OCI-LY7 (cell line): ENCODE measurements around the gene SEPTIN12. TPM values are rescaled to one million over a fixed set of nuclear protein-coding genes. Genes with fewer than 3 reads are reported as not detected.
A peak's percentile ranks its signal among the peaks of the same experiment; 100 is the strongest.

ENCODE experiments used
- BruUV-seq: library from RNA; stranded (reverse); fragments of 400-500 nt; replicated peaks from 2 replicates; lab custom pipeline; 2021; lab: Mats Ljungman, UMichigan
- CTCF ChIA-PET: fragments of 300-600 bp; sonication (Branson Sonifier 250); formaldehyde crosslinking; loops from one replicate; lab custom pipeline; 2022; ENCODE audit warnings: antibody characterized with exemption; ENCODE audit not compliant: unreplicated experiment; lab: Charles Lee
- POLR2A ChIA-PET: fragments of 300-600 bp; sonication (Branson Sonifier 250); formaldehyde crosslinking; loops from one replicate; lab custom pipeline; 2022; ENCODE audit warnings: antibody characterized with exemption; lab: Charles Lee
- DNase-seq: peaks from one replicate; pipeline ENCODE4 v3.0.0-alpha.2; 2015; ENCODE audit warnings: low spot score
- H2AFZ ChIP-seq: fragments of 200-600 bp; sonication (generic), shearing (Covaris generic); 2 replicates; pipeline ENCODE4 v1.6.1; 2014; ENCODE audit warnings: mild to moderate bottlenecking, antibody characterized with exemption, low read length, moderate library complexity
- H3K27ac ChIP-seq: fragments of 200-600 bp; sonication (generic); 2 replicates; pipeline ENCODE4 v1.5.1; 2014; ENCODE audit warnings: mixed run types, low read depth, mild to moderate bottlenecking, moderate library complexity, low read length, inconsistent platforms; ENCODE audit not compliant: poor library complexity, severe bottlenecking
- H3K36me3 ChIP-seq: fragments of 200-600 bp; sonication (generic); 2 replicates; pipeline ENCODE4 v1.6.1; 2014; ENCODE audit warnings: mild to moderate bottlenecking, antibody characterized with exemption, low read length, moderate library complexity, mixed read lengths; ENCODE audit not compliant: insufficient read depth
- H3K4me1 ChIP-seq: fragments of 200-600 bp; sonication (generic); 2 replicates; pipeline ENCODE4 v1.5.1; 2014; ENCODE audit warnings: mild to moderate bottlenecking, low read length; ENCODE audit not compliant: insufficient read depth, poor library complexity, severe bottlenecking
- H3K4me2 ChIP-seq: fragments of 200-600 bp; sonication (generic); 2 replicates; pipeline ENCODE4 v1.6.1; 2014; ENCODE audit warnings: mild to moderate bottlenecking, low read length
- H3K4me3 ChIP-seq: fragments of 200-600 bp; sonication (generic); 2 replicates; pipeline ENCODE4 v1.5.1; 2014; ENCODE audit warnings: mild to moderate bottlenecking, low read depth, low read length; ENCODE audit not compliant: poor library complexity, severe bottlenecking
- H3K79me2 ChIP-seq: fragments of 200-600 bp; sonication (generic); 2 replicates; pipeline ENCODE4 v1.6.1; 2016; ENCODE audit warnings: low read depth, mild to moderate bottlenecking, low read length, moderate library complexity, mixed read lengths; ENCODE audit not compliant: insufficient read depth
- H3K9me2 ChIP-seq: fragments of 200-600 bp; sonication (generic); 2 replicates; pipeline ENCODE4 v1.6.1; 2016; ENCODE audit warnings: mild to moderate bottlenecking, low read length, mixed read lengths; ENCODE audit not compliant: insufficient read depth
- H3K9me3 ChIP-seq: fragments of 200-600 bp; sonication (generic); 2 replicates; pipeline ENCODE4 v1.6.1; 2014; ENCODE audit warnings: mild to moderate bottlenecking, mixed run types, low read length, mixed read lengths
- H4K20me1 ChIP-seq: fragments of 200-600 bp; sonication (generic); 2 replicates; pipeline ENCODE4 v1.6.1; 2014; ENCODE audit warnings: mild to moderate bottlenecking, antibody characterized with exemption, low read length, moderate library complexity, mixed read lengths; ENCODE audit not compliant: insufficient read depth
- CTCF ChIP-seq: fragments of 200-600 bp; sonication (generic); conservative IDR thresholded peaks from 2 replicates; pipeline ENCODE4 v1.5.1; 2014; ENCODE audit warnings: mild to moderate bottlenecking, antibody characterized with exemption, low read length, moderate library complexity, mixed read lengths
- EZH2phosphoT487 ChIP-seq: fragments of 200-600 bp; sonication (generic); IDR thresholded peaks from 2 replicates; pipeline ENCODE4 v1.6.1; 2018; ENCODE audit warnings: low read depth, borderline replicate concordance, mild to moderate bottlenecking, mixed run types, antibody characterized with exemption, low read length, moderate library complexity, mixed read lengths
- intact Hi-C: fragments of 100-400 bp; cut with micrococcal nuclease; formaldehyde crosslinking; loops from one replicate; pipeline ENCODE4 v1.10.0; 2022; ENCODE audit not compliant: unreplicated experiment
- total RNA-seq, 2 experiments: library from RNA; depleted of rRNA in 1 of 2; stranded (reverse); fragments of >200 nt in 1 of 2; shearing (Covaris generic) in 1 of 2; gene quantifications; 2 replicates each; pipeline ENCODE4 v1.2.3, GENCODE V29; 2014 to 2022

Gene SEPTIN12
- total RNA-seq, 2 experiments from 2014 or later: not detected

DNA sequence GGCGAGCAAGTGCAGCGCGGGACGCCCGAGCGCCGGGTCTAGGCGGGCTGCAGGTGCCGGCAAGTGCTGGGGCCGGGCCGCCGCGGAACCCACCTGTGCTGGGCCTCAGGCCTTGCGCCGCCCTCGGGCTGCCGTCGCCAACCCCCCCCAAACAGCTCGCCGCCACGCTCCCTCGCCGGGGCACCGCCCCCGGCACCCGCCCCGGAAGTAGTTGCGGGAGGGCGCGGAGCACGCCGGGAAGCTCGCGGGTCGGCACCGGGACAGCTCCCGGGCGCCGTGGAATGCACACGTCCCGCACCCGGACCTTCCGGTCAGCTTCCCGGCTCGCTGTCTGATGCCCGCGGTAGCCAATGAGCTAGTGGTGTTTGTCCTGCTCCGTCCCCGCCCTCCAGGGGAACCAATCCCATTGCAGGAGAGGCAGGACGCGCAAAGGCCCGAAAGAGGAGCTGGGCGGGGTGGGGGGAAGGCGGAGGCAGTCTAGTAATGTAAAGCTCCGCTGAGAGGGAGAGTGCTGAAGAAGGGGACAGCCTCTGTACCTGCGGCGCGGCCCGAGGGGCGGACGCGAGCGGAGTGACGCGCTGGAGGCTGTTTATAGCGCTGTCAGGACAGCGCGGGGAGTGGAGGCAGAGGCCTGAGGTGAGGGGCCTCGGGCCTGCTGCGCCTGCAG, 53.9 kb downstream of the SEPTIN12 start, which contains the start of the genes ANKS3 and DNAAF8:
TSS of gene ANKS3 (minus strand) at position 209 of the 667 bp plus-strand sequence. CDS start 4,122 bp downstream, outside the sequence.
TSS of gene DNAAF8 (plus strand) at position 475 of the 667 bp plus-strand sequence. CDS start 1,978 bp downstream, outside the sequence.
- H3K27ac ChIP-seq: peak within 1 kb of the TSS; percentile 64
- intact Hi-C loops: loop anchor here (2.0 kb wide), 3 partner anchors 41 to 113 kb away; partner anchors contain the start of genes GLYR1, NUDT16L1, ROGDI and UBN1
- peak within 1 kb of the TSS; percentile 94 for H3K4me2 ChIP-seq
- ChIA-PET POLR2A (interaction anchor here (0.6 to 3.6 kb wide), 6 partner anchors 13 to 1974 kb away, joined by 3 to 23 read pairs (median 4); partner anchors contain the start of gene ZNF500), CTCF (interaction anchor here (0.5 to 1.3 kb wide), 6 partner anchors 10 to 238 kb away, joined by 3 read pairs; no protein-coding TSS in a partner anchor)
- H3K79me2 ChIP-seq: peaks cover 13% of the 10 kb centered on the region; the same call in 1 of the 2 replicates
- peaks cover 10% of the 10 kb centered on the region; the same call in 1 of the 2 replicates for H3K36me3 ChIP-seq
- H3K9me2 ChIP-seq: no peaks in the 10 kb centered on the region
- H3K4me1 ChIP-seq: peaks cover 15% of the 10 kb centered on the region
- no TSS peak for BruUV-seq
- peak within 1 kb of the TSS; percentile 89 for H3K4me3 ChIP-seq
- peak within 1 kb of the TSS; percentile 87 for H2AFZ ChIP-seq
- TF ChIP-seq EZH2phosphoT487: no peak
- H4K20me1 ChIP-seq: no peaks in the 10 kb centered on the region
- no peaks in the 10 kb centered on the region for H3K9me3 ChIP-seq
- peak; percentile 82 for DNase-seq

DNA sequence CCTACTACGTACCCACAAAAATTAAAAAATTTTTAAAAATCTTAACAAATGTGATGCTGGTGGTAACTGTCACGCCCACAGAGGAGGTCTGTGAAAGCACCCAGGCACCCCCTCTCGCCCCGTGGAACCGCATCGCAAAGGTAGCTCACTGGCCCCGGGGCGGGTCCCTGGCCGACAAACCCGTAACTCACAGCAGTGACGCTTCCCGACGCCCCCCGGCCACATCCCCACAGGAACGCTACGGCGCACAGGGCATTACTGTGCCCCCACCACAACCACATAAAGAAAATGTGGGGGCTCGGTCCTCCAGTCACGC, 54.4 kb downstream of the SEPTIN12 start:
- no peak for DNase-seq
- peaks cover 15% of the 10 kb centered on the region for H3K4me1 ChIP-seq
- H3K4me3 ChIP-seq: peak overlapping the region; percentile 89
- no TSS peak for BruUV-seq
- intact Hi-C loops: loop anchor here (2.0 kb wide), 3 partner anchors 41 to 113 kb away; partner anchors contain the start of genes GLYR1, NUDT16L1, ROGDI and UBN1
- peak overlapping the region; percentile 94 for H3K4me2 ChIP-seq
- ChIA-PET POLR2A (interaction anchor here (0.6 to 3.6 kb wide), 3 partner anchors 27 to 1974 kb away, joined by 3 to 23 read pairs (median 4); partner anchors contain the start of gene ZNF500), CTCF (interaction anchor here (0.5 kb wide), 1 partner anchor 122 kb away, joined by 3 read pairs; no protein-coding TSS in a partner anchor)
- H3K27ac ChIP-seq: peak overlapping the region; percentile 64
- peaks cover 10% of the 10 kb centered on the region; the same call in 1 of the 2 replicates for H3K36me3 ChIP-seq
- TF ChIP-seq CTCF (no peak), EZH2phosphoT487 (no peak)
- H3K9me2 ChIP-seq: no peaks in the 10 kb centered on the region
- H2AFZ ChIP-seq: peak overlapping the region; percentile 87
- H3K79me2 ChIP-seq: peaks cover 13% of the 10 kb centered on the region; the same call in 1 of the 2 replicates
- no peaks in the 10 kb centered on the region for H4K20me1 ChIP-seq
- H3K9me3 ChIP-seq: no peaks in the 10 kb centered on the region

GRCh38 chr16:4733211-4733742, 54.9 kb downstream of the SEPTIN12 start:
- Histone ChIP-seq H3K27ac (peak overlapping the region; percentile 64), H3K36me3 (peaks cover 10% of the 10 kb centered on the region; the same call in 1 of the 2 replicates), H2AFZ (peak overlapping the region; percentile 87), H3K9me2 (no peaks in the 10 kb centered on the region), H3K4me2 (peak overlapping the region; percentile 94), H3K9me3 (no peaks in the 10 kb centered on the region), H3K4me1 (peaks cover 15% of the 10 kb centered on the region), H3K79me2 (peaks cover 13% of the 10 kb centered on the region; the same call in 1 of the 2 replicates), H3K4me3 (peak overlapping the region; percentile 89), H4K20me1 (no peaks in the 10 kb centered on the region)
- TF ChIP-seq EZH2phosphoT487: no peak
- TF ChIP-seq CTCF: no peak
- no peak for DNase-seq
- ChIA-PET CTCF (no interaction called here), POLR2A (interaction anchor here (0.6 to 3.6 kb wide), 2 partner anchors 35 to 1973 kb away, joined by 3 to 23 read pairs; partner anchors contain the start of gene ZNF500)
- intact Hi-C loops: no loop called here
- no TSS peak for BruUV-seq
